ENCODE data around the gene ADORA2A. TPM values are rescaled to one million over a fixed set of nuclear protein-coding genes. Genes with fewer than 3 reads are reported as not detected.

ADORA2A gene
- total RNA-seq, 1 experiment from 2014 or later: 3.5 TPM

- H3K23me2 ChIP-seq (ENCODE audit: insufficient read length, low read depth, low read length, poor library complexity, severe bottlenecking): no peaks in the 10 kb centered on the region
- Mint-ChIP-seq H3K36me3 (ENCODE audit: insufficient read depth in 1 of 3, low read depth in 3 of 3) (no peaks in the 10 kb centered on the region), H3K4me1 (no peaks in the 10 kb centered on the region), H3K27ac (no peak overlapping the region), H3K4me3 (no peak overlapping the region), H3K9me3 (peaks cover 4 to 6% of the 10 kb centered on the region in 2 experiments; a peak in 2 of 5 replicates), H3K27me3 (ENCODE audit: low read depth) (no peaks in the 10 kb centered on the region; the same call in none of the 2 replicates)
- no peaks in the 10 kb centered on the region for H3K27me3 ChIP-seq (ENCODE audit: insufficient read depth, low read length)
- no peak overlapping the region for H3K56ac ChIP-seq (ENCODE audit: insufficient read length, low read depth, low read length)
- TF ChIP-seq CTCF (conservative IDR thresholded peaks at IDR 0.05): no peak
- H4K20me1 ChIP-seq (ENCODE audit: control insufficient read depth, insufficient read depth, insufficient read length): no peaks in the 10 kb centered on the region
- H2AK5ac ChIP-seq (ENCODE audit: insufficient read length, low read length): no peak overlapping the region
- DNase-seq: no peak
- no peak overlapping the region for H2BK12ac ChIP-seq (ENCODE audit: insufficient read length, low read depth, low read length)
- no peaks in the 10 kb centered on the region for H3K9me3 ChIP-seq (ENCODE audit: control insufficient read depth, low read depth, low read length)
- no peak overlapping the region for H3K14ac ChIP-seq (ENCODE audit: insufficient read depth, low read length)
- no peak overlapping the region for H4K5ac ChIP-seq (ENCODE audit: insufficient read length, low read depth, low read length)
- no peak overlapping the region for H2BK5ac ChIP-seq (ENCODE audit: insufficient read length, low read length)
- no peak overlapping the region for H2AFZ ChIP-seq (ENCODE audit: low read length)
- no peak overlapping the region for H4K8ac ChIP-seq (replicated peaks; ENCODE audit: insufficient read length, low read depth, low read length)
- no peak overlapping the region for H3K4ac ChIP-seq (ENCODE audit: low read depth, low read length)
- H2BK15ac ChIP-seq (ENCODE audit: low read depth, low read length): no peak overlapping the region
- no peak overlapping the region for H3K9ac ChIP-seq (ENCODE audit: extremely low read depth, insufficient read length, low read length)
- H3K4me1 ChIP-seq (ENCODE audit: insufficient read depth, low read length): no peaks in the 10 kb centered on the region; the same call in 1 of the 2 replicates
- no peak overlapping the region for H3K4me2 ChIP-seq (ENCODE audit: insufficient read depth, insufficient read length, low read length)
- no peak overlapping the region for H3K18ac ChIP-seq (ENCODE audit: insufficient read length, low read depth, low read length)
- no peak overlapping the region for H2BK20ac ChIP-seq (ENCODE audit: low read depth, low read length, poor library complexity, severe bottlenecking)
- no peak overlapping the region for H3T11ph ChIP-seq (ENCODE audit: low read length)
- no peak overlapping the region for H2BK120ac ChIP-seq (ENCODE audit: low read depth, low read length, poor library complexity, severe bottlenecking)
- no peaks in the 10 kb centered on the region for H3K79me1 ChIP-seq (ENCODE audit: insufficient read depth, low read depth, low read length, poor library complexity, severe bottlenecking)
- H3K79me2 ChIP-seq (ENCODE audit: insufficient read depth, low read length): no peaks in the 10 kb centered on the region
- H4K91ac ChIP-seq (ENCODE audit: insufficient read length, low read depth, low read length): no peak overlapping the region
- H3K23ac ChIP-seq (ENCODE audit: insufficient read length, low read depth, low read length): no peak overlapping the region
- WGBS (ENCODE audit: extremely low coverage, insufficient read length, low lambda C conversion rate): no CpG with 5 or more reads among the region's 5 CpGs
- no peak overlapping the region for H3K27ac ChIP-seq (ENCODE audit: insufficient read length, low read depth, low read length)
These were observed 47.4 kb downstream of the ADORA2A start for GRCh38 chr22:24474649-24475255.

Measured in H9 (cell line).